ENCODE measurements around the gene ANO10. TPM values are rescaled to one million over a fixed set of nuclear protein-coding genes. Genes with fewer than 3 reads are reported as not detected.
A peak's percentile ranks its signal among the peaks of the same experiment; 100 is the strongest.

The ANO10 gene
- total and polyA plus RNA-seq, 11 donors: 8.3 to 29.8 (median 15.8) TPM

GRCh38 chr3:43345246-43345645 lies 276.6 kb downstream of the ANO10 start:
- no peak for ATAC-seq
- no peaks in the 10 kb centered on the region for H3K27me3 ChIP-seq
- peaks cover 0 to 50% (median 22%) of the 10 kb centered on the region in 12 donors for H3K4me1 ChIP-seq
- no peaks in the 10 kb centered on the region for H3K9me3 ChIP-seq
- peaks cover 0 to 100% (median 98%) of the 10 kb centered on the region in 9 donors for H3K36me3 ChIP-seq
- 80 to 84% (median 83%) methylated on average over 4 of the region's 4 CpGs for WGBS, 4 donors
- peak overlapping the region in 3 of 12 donors; percentile 21 to 59 (median 25) for H3K27ac ChIP-seq
- no peak overlapping the region for H3K4me3 ChIP-seq
- intact Hi-C loops (cut with DNase I): loop anchor here in 1 of 10 donors (5.0 kb wide), 1 partner anchor 58 kb away; the partner anchor contains the start of gene SNRK
- no peak for DNase-seq
- TF ChIP-seq POLR2A (IDR thresholded peaks at IDR 0.05) (no peak), CTCF (IDR thresholded peaks at IDR 0.05) (no peak)

GRCh38 chr3:43344520-43344919 lies 277.3 kb downstream of the ANO10 start:
- Histone ChIP-seq H3K4me3 (no peak overlapping the region), H3K27me3 (no peaks in the 10 kb centered on the region), H3K27ac (peak overlapping the region in 2 of 12 donors; percentile 21 to 59), H3K36me3 (peaks cover 0 to 100% (median 97%) of the 10 kb centered on the region in 9 donors), H3K4me1 (peaks cover 0 to 44% (median 22%) of the 10 kb centered on the region in 12 donors), H3K9me3 (peaks cover 0 to under 1% (median 0%) of the 10 kb centered on the region in 12 donors)
- 93 to 97% (median 95%) methylated on average over 3 of the region's 3 CpGs for WGBS, 4 donors
- ATAC-seq: no peak
- no peak for DNase-seq
- intact Hi-C loops (cut with DNase I): no loop called here
- TF ChIP-seq POLR2A (IDR thresholded peaks at IDR 0.05) (no peak), CTCF (IDR thresholded peaks at IDR 0.05) (no peak)

- no peak for TF ChIP-seq POLR2A (IDR thresholded peaks at IDR 0.05)
- no peak for TF ChIP-seq CTCF (IDR thresholded peaks at IDR 0.05)
- Histone ChIP-seq H3K4me1 (peaks cover 0 to 43% (median 21%) of the 10 kb centered on the region in 12 donors), H3K36me3 (peaks cover 0 to 98% (median 96%) of the 10 kb centered on the region in 9 donors), H3K27ac (no peak overlapping the region), H3K27me3 (no peaks in the 10 kb centered on the region), H3K9me3 (peaks cover 0 to 8% (median 3%) of the 10 kb centered on the region in 12 donors), H3K4me3 (no peak overlapping the region)
- intact Hi-C loops (cut with DNase I): no loop called here
- WGBS, 4 donors: 73 to 83% (median 77%) methylated on average over 3 of the region's 3 CpGs
- DNase-seq (no peak), ATAC-seq (no peak)
Observed at GRCh38 chr3:43343815-43344214, 278.0 kb downstream of the ANO10 start.

GRCh38 chr3:43343185-43343584 lies 278.6 kb downstream of the ANO10 start:
- Histone ChIP-seq H3K4me3 (no peak overlapping the region), H3K36me3 (peaks cover 0 to 98% (median 92%) of the 10 kb centered on the region in 9 donors), H3K9me3 (peaks cover 0 to 14% (median 9%) of the 10 kb centered on the region in 12 donors), H3K27me3 (no peaks in the 10 kb centered on the region), H3K27ac (no peak overlapping the region), H3K4me1 (peaks cover 0 to 43% (median 21%) of the 10 kb centered on the region in 12 donors)
- DNase-seq (no peak), ATAC-seq (no peak)
- intact Hi-C loops (cut with DNase I): no loop called here
- WGBS, 4 donors: 74 to 79% (median 76%) methylated on average over 4 of the region's 4 CpGs
- TF ChIP-seq CTCF (IDR thresholded peaks at IDR 0.05) (no peak), POLR2A (IDR thresholded peaks at IDR 0.05) (no peak)

Data from heart left ventricle (tissue), 16 donors.